ENCODE data around the gene ARHGAP42.

GRCh38 chr11:100972046-100972445 lies 285.0 kb downstream of the ARHGAP42 start:
- TF ChIP-seq CTCF (IDR thresholded peaks at IDR 0.05): no peak
- no peak for TF ChIP-seq POLR2AphosphoS5 (IDR thresholded peaks at IDR 0.05; ENCODE audit: low read depth, low read length)

All from Panc1 (cell line).